RCC 7860 (cell line): ENCODE measurements around the gene TPRA1.
A peak's percentile ranks its signal among the peaks of the same experiment; 100 is the strongest.

Experiments used
- DNase-seq: peaks from one replicate; pipeline ENCODE4 v3.0.0-alpha.2; 2015; ENCODE audit warnings: low spot score
- FAIRE-seq: peaks from 2 replicates; lab custom pipeline; 2012; peaks lifted over from hg19 to GRCh38; lab: Jason Lieb, UNC

TPRA1 gene

GRCh38 chr3:127566833-127567232, 23.7 kb downstream of the TPRA1 start:
- FAIRE-seq: no peak
- no peak for DNase-seq

GRCh38 chr3:127565711-127566110, 24.8 kb downstream of the TPRA1 start:
- DNase-seq (no peak), FAIRE-seq (no peak)

- DNase-seq (no peak), FAIRE-seq (no peak)
Measured at GRCh38 chr3:127560051-127560787, 30.3 kb downstream of the TPRA1 start.

- no peak for DNase-seq
- no peak for FAIRE-seq
Measured at GRCh38 chr3:127556565-127556964, 34.0 kb downstream of the TPRA1 start.

- FAIRE-seq (no peak), DNase-seq (no peak)
Measured at GRCh38 chr3:127555108-127555507, 35.4 kb downstream of the TPRA1 start.

GRCh38 chr3:127552038-127552437, 38.5 kb downstream of the TPRA1 start:
- FAIRE-seq (no peak), DNase-seq (no peak)

- FAIRE-seq (no peak), DNase-seq (no peak)
Measured at GRCh38 chr3:127551178-127551577, 39.4 kb downstream of the TPRA1 start.

GRCh38 chr3:127550468-127551157, 39.9 kb downstream of the TPRA1 start:
- DNase-seq (no peak), FAIRE-seq (no peak)

GRCh38 chr3:127549826-127550467, 40.6 kb downstream of the TPRA1 start:
- DNase-seq: no peak
- no peak for FAIRE-seq

- no peak for FAIRE-seq
Measured at GRCh38 chr3:127547761-127548605, 42.5 kb downstream of the TPRA1 start.

GRCh38 chr3:127546970-127547733, 43.4 kb downstream of the TPRA1 start:
- no peak for DNase-seq
- FAIRE-seq: no peak

More at GRCh38 chr3:127547761-127548605, 42.5 kb downstream of the TPRA1 start:
- DNase-seq: no peak

GRCh38 chr3:127546554-127546953, 44.0 kb downstream of the TPRA1 start:
- FAIRE-seq (no peak), DNase-seq (no peak)

GRCh38 chr3:127545711-127546457, 44.6 kb downstream of the TPRA1 start:
- FAIRE-seq (no peak), DNase-seq (no peak)

- DNase-seq (no peak), FAIRE-seq (no peak)
Measured at GRCh38 chr3:127545216-127545615, 45.3 kb downstream of the TPRA1 start.

- no peak for DNase-seq
- no peak for FAIRE-seq
Measured at GRCh38 chr3:127544803-127545201, 45.7 kb downstream of the TPRA1 start.

GRCh38 chr3:127544192-127544802, 46.2 kb downstream of the TPRA1 start:
- DNase-seq (peak; percentile 51), FAIRE-seq (no peak)

GRCh38 chr3:127543441-127543840, 47.1 kb downstream of the TPRA1 start:
- FAIRE-seq: no peak
- no peak for DNase-seq

- FAIRE-seq (no peak), DNase-seq (no peak)
Measured at GRCh38 chr3:127542441-127542952, 48.0 kb downstream of the TPRA1 start.

- DNase-seq: no peak
- FAIRE-seq: no peak
Measured at GRCh38 chr3:127541320-127541719, 49.2 kb downstream of the TPRA1 start.
